SJSA1 (cell line): ENCODE results near the gene CEP128. TPM values are rescaled to one million over a fixed set of nuclear protein-coding genes. Genes with fewer than 3 reads are reported as not detected.

Experiments used
- DNase-seq, 2 experiments: peaks; one replicate each; pipeline ENCODE4 v3.0.0-alpha.2; 2015 to 2020; ENCODE audit warnings: low spot score in 2 of 2, low read depth in 1 of 2
- H3K27ac ChIP-seq: fragments of 250-450 bp; sonication (Bioruptor Pico); 2 replicates; pipeline ENCODE4 v1.5.1; 2020; ENCODE audit warnings: mild to moderate bottlenecking, moderate library complexity
- H3K27me3 ChIP-seq: fragments of 250-450 bp; sonication (Bioruptor Pico); replicated peaks from 2 replicates; pipeline ENCODE4 v1.5.1; 2020; ENCODE audit warnings: mild to moderate bottlenecking, moderate library complexity
- H3K36me3 ChIP-seq: fragments of 250-450 bp; sonication (Bioruptor Pico); 2 replicates; pipeline ENCODE4 v1.5.1; 2020; ENCODE audit warnings: mild to moderate bottlenecking
- H3K4me1 ChIP-seq: fragments of 250-450 bp; sonication (Bioruptor Pico); replicated peaks from 2 replicates; pipeline ENCODE4 v1.6.1; 2021; ENCODE audit warnings: mild to moderate bottlenecking
- H3K4me3 ChIP-seq: fragments of 250-450 bp; sonication (Bioruptor Pico); 2 replicates; pipeline ENCODE4 v1.5.1; 2020; ENCODE audit warnings: mild to moderate bottlenecking
- H3K9me3 ChIP-seq: fragments of 250-450 bp; sonication (Bioruptor Pico); replicated peaks from 2 replicates; pipeline ENCODE4 v1.5.1; 2020; ENCODE audit warnings: mild to moderate bottlenecking
- total RNA-seq: library from RNA; depleted of rRNA; stranded (reverse); fragments of >200 nt; shearing (Covaris generic); gene quantifications from 2 replicates; pipeline ENCODE4 v1.2.3, GENCODE V29; 2014

CEP128 gene
- total RNA-seq, 1 experiment from 2014 or later: 5.2 TPM

DNA sequence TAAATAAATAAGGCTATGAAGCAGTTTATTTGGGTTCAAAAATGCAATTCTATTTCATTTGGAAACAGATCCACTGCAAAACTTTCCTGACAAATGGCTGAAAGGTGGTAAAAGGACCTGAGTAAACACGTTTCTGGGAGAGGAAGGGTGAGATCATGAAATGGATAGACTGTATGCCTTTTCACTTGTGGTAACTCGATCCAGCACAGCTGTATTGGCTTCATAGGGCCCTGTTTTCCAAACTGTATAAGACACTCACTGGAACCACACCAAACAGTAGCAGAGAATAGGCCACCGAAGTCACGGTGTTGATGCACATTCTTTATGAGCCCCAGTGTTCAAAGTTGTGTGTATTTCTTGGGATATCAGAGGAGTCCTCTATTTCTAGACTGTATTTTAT lies 405.1 kb downstream of the CEP128 start:
- Histone ChIP-seq H3K27me3 (no peaks in the 10 kb centered on the region), H3K27ac (no peak overlapping the region), H3K4me3 (no peak overlapping the region), H3K4me1 (no peaks in the 10 kb centered on the region), H3K36me3 (no peaks in the 10 kb centered on the region), H3K9me3 (no peaks in the 10 kb centered on the region)
- DNase-seq: no peak

DNA sequence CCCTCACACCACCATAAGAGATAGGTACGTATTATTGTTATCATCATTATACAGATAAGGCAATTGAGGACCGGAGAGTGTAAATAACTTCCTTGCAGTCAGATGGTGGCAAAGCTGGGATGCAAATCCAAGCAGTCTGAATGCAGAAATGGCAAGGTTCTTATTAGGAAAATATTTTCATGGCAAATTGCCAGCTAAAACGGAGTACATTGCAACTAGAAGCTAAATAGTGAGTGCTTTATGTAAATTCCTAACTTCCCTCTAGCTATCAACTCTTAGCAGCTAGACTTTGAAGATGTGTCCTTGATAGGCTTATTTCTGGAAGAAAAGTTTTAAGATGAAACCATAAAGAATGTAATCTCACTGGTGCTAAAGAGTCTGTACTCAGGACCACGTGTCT lies 406.4 kb downstream of the CEP128 start:
- Histone ChIP-seq H3K27ac (no peak overlapping the region), H3K9me3 (no peaks in the 10 kb centered on the region), H3K4me3 (no peak overlapping the region), H3K36me3 (no peaks in the 10 kb centered on the region), H3K27me3 (no peaks in the 10 kb centered on the region), H3K4me1 (no peaks in the 10 kb centered on the region)
- DNase-seq: no peak

DNA sequence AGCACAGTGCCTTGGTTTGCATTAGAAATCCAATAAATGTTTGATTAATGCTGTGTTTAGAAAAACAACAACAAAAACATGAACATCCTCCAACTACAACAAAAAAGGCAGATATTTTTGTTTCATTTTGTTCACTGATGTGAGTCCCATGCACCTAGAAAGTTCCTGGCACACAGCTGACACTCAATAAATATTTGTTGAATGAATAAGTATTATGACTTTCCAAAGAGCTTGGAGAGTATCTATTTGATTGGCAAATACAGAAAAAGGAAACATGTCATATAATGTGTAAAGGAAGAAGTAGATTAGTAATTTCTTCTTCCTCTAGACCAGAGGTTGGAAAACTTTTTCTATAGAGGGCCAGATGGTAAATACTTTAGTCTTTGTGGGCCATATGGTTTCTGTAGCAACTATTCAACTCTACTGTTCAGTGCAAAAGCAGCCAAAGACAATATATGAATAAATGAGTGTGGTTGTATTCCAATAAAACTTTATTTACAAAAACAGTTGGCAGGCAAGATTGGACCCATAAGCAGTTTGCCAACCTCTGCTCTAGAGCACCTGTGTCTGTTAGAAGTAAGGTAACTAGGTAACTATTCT lies 417.9 kb downstream of the CEP128 start:
- no peak overlapping the region for H3K4me3 ChIP-seq
- no peak for DNase-seq
- H3K27me3 ChIP-seq: no peaks in the 10 kb centered on the region
- no peaks in the 10 kb centered on the region; the same call in none of the 2 replicates for H3K36me3 ChIP-seq
- H3K27ac ChIP-seq: no peak overlapping the region
- H3K9me3 ChIP-seq: no peaks in the 10 kb centered on the region
- no peaks in the 10 kb centered on the region for H3K4me1 ChIP-seq

DNA sequence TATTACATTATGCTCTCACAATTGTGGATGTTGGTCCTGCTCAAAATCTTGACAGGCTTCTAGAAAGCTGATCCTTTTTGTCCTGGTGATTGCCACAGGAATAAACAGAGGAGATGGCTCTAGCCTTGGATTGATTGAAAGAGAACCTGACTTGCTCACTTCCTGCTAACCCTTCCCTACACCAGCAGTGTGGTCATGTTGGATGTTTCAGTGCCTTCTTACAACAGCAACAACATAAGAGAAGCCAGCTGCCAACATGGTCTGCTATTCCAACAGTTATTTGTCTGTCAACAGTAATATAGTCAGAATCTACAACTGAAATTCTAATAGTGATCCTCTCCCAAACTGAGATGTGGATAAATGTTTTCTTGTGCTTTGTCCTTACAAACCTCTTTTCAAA lies 418.6 kb downstream of the CEP128 start:
- Histone ChIP-seq H3K4me1 (no peaks in the 10 kb centered on the region), H3K4me3 (no peak overlapping the region), H3K27me3 (no peaks in the 10 kb centered on the region), H3K27ac (no peak overlapping the region), H3K36me3 (no peaks in the 10 kb centered on the region; the same call in none of the 2 replicates), H3K9me3 (no peaks in the 10 kb centered on the region)
- DNase-seq: no peak

DNA sequence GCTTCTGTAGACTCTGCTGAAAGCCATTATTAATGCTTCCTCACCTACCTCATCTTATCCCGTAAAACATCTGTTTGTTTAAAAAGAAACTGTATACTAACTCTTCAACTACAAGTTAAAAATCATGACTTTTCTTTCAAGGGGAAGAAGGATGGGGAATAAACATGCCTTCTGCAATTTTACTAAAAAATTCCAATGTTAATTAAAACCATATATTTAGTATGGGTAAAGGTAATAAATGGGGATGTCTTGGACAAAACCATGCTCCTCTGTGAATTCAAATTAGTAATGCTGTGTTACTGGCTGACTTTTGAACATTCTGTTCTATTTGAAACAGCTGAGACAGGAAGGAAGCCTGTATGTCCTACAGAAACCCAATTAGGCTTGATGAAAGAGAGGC lies 419.1 kb downstream of the CEP128 start:
- Histone ChIP-seq H3K27me3 (no peaks in the 10 kb centered on the region), H3K36me3 (no peaks in the 10 kb centered on the region; the same call in none of the 2 replicates), H3K4me1 (no peaks in the 10 kb centered on the region), H3K4me3 (no peak overlapping the region), H3K27ac (no peak overlapping the region), H3K9me3 (no peaks in the 10 kb centered on the region)
- no peak for DNase-seq

DNA sequence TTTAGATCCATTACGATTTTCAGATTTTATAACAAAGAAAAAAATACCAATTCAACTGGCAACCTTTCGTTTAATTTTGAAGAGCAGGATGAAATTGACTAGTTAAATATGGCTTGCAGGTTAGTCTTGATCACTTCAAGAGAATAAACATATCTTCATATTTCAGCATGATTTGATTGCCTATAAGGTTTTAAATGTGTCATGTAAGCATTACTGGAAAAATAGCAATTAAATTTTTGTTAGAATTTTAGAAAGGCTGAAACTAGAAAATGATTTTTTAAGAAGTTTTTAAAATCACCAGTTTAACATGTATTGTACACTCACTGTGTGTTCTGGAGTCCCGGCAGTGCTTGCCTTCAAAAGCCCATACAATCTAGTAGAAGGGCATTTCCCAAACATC lies 420.1 kb downstream of the CEP128 start:
- Histone ChIP-seq H3K4me3 (no peak overlapping the region), H3K36me3 (no peaks in the 10 kb centered on the region; the same call in none of the 2 replicates), H3K9me3 (no peaks in the 10 kb centered on the region), H3K27me3 (no peaks in the 10 kb centered on the region), H3K4me1 (no peaks in the 10 kb centered on the region), H3K27ac (no peak overlapping the region)
- no peak for DNase-seq

DNA sequence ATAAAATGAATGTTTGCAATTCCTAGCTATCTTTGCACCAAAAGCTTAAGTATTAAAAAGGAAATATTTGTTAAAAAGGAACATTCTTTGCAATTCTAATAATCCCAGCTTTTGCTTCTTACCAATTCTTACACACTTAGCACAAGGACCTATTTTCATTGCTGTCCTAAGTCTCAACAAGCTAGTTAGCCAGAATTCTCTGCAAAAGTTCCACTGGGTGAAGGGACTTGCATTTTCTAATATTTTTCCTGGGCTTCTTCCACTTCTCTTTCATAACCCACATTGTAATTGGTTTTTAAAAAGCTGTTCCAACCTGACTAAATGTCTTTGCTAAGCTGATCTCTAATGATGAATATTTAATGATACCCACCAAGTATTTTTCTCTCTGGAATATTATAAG lies 422.5 kb downstream of the CEP128 start:
- no peak for DNase-seq
- no peak overlapping the region for H3K27ac ChIP-seq
- H3K36me3 ChIP-seq: no peaks in the 10 kb centered on the region; the same call in 1 of the 2 replicates
- H3K27me3 ChIP-seq: no peaks in the 10 kb centered on the region
- no peaks in the 10 kb centered on the region for H3K9me3 ChIP-seq
- no peak overlapping the region for H3K4me3 ChIP-seq
- no peaks in the 10 kb centered on the region for H3K4me1 ChIP-seq

DNA sequence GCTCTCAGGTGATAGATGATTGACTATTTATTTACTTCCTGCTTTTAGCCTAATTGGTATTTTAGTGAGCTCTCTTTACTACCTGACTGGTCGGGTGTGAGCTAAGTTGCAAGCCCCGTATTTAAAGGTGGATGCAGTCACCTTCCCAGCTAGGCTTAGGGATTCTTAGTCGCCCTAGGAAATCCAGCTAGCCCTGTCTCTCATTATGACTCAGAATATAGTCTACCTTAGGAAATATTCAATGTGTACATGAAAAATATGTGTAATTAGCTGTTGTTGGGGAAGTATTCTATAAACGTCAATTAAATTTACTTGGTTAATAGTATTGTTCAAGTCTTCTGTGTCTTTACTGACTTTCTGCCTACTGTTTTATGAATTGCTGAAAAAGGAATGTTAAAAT lies 423.4 kb downstream of the CEP128 start:
- Histone ChIP-seq H3K4me3 (no peak overlapping the region), H3K9me3 (no peaks in the 10 kb centered on the region), H3K27ac (no peak overlapping the region), H3K4me1 (no peaks in the 10 kb centered on the region), H3K27me3 (no peaks in the 10 kb centered on the region), H3K36me3 (no peaks in the 10 kb centered on the region; the same call in 1 of the 2 replicates)
- DNase-seq: no peak

DNA sequence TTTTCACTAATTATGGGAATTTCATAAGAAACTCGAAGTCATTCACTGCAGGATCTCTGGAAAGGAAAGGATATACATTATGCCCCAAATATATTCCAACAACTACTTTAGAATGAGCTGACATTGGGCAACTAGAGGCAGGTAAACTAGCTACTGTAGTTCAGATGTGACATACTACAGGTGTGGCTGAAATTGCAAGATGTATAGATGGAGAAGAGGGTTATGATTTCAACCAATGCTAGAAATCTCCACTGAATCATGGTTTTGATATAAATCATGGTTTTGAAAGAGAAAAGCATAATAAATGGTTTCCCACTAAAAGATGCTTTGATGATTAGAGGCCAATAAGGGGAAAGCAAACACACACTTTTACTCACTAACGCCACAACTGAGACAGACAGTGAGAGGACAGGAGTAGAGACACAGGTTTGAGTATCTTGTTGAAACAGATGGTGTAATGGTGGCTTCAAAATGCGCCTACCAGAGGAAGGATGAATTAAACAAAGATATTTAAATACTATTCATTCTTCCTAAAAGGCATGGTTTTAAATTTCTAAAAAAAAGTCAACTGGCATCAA lies 434.2 kb downstream of the CEP128 start:
- DNase-seq: no peak
- Histone ChIP-seq H3K9me3 (no peaks in the 10 kb centered on the region), H3K36me3 (no peaks in the 10 kb centered on the region), H3K4me3 (no peak overlapping the region), H3K27ac (no peak overlapping the region), H3K27me3 (no peaks in the 10 kb centered on the region), H3K4me1 (no peaks in the 10 kb centered on the region)

DNA sequence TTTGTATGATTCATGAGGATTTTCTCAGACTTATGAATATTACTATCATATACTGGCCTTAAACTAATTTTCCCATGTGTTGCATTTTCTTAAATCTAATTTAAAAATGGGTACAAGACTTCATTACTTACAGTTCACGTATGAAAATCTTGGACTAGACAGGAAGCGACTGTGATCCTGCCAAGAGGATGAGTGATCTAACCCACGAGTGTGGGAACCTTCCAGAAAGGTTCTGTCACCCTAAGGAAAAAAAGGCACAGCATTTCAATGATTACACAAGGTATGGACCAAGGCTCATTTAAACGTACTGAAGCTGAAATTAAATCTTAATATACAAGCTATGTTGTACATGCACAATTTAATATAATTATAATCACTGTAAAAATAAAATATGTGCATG lies 436.8 kb downstream of the CEP128 start:
- no peaks in the 10 kb centered on the region for H3K27me3 ChIP-seq
- H3K27ac ChIP-seq: no peak overlapping the region
- no peak for DNase-seq
- no peaks in the 10 kb centered on the region for H3K36me3 ChIP-seq
- no peak overlapping the region for H3K4me3 ChIP-seq
- no peaks in the 10 kb centered on the region for H3K4me1 ChIP-seq
- no peaks in the 10 kb centered on the region for H3K9me3 ChIP-seq

DNA sequence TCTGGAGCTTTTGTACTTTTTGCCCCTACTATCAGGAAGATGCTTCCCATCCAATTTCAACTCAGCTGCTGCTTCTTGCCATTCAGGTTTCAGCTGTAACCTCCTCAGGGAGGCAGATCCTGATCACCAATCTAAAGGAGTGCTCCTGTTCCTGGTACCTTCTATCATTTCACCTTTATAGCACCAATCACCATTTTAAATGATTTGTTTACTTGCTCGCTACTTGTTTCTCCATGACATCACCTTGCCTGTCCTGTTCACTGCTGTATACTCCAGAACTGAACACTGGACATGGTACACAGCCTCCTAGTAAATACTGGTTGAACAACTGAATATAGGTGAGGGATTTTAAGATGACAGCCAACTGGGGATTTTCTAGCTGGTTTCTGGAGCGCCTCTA lies 443.0 kb downstream of the CEP128 start:
- Histone ChIP-seq H3K4me3 (no peak overlapping the region), H3K27ac (no peak overlapping the region), H3K9me3 (no peaks in the 10 kb centered on the region), H3K36me3 (no peaks in the 10 kb centered on the region), H3K27me3 (no peaks in the 10 kb centered on the region), H3K4me1 (no peaks in the 10 kb centered on the region)
- DNase-seq: no peak

DNA sequence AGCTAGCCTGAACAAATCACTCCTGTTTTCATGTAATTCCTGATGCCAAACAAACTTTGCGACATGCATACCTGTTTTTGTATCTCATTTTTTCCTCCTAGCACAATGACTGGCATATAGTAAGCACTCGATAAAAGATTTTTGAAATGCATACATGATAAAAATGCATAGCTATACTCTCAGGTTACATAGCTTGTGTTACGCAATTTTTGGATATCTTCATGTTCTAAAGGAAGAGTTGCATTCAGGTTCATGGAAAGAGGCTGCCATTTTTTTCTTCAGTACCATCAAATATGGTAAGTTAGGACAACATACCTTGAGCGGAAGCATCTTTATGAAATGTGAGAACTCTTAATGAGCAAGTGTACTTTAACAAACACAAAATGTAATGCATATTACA lies 445.4 kb downstream of the CEP128 start:
- H3K36me3 ChIP-seq: no peaks in the 10 kb centered on the region
- H3K9me3 ChIP-seq: no peaks in the 10 kb centered on the region
- H3K27ac ChIP-seq: no peak overlapping the region
- no peaks in the 10 kb centered on the region for H3K27me3 ChIP-seq
- H3K4me3 ChIP-seq: no peak overlapping the region
- H3K4me1 ChIP-seq: peaks cover 8% of the 10 kb centered on the region; the same call in 1 of the 2 replicates
- no peak for DNase-seq

DNA sequence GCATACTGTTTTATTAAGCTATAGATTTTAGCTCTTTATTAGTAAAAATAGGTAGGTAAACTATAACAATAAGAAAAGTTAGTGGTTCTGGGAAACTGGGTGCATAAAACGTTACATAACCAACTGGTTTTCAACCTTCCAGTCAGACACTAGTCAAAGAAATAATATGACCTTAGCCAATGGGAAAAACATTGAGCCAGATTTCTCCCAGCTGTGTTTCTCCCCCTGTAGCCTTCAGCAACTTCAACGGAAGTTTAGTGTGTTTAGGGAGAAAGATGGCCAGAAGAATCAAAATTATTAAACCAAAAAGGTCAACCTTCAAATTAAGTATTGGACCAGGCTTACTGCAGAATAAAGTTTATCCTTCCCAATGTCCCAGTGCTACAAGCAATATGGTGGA lies 446.8 kb downstream of the CEP128 start:
- Histone ChIP-seq H3K4me1 (peaks cover 11% of the 10 kb centered on the region; the same call in 1 of the 2 replicates), H3K36me3 (no peaks in the 10 kb centered on the region), H3K9me3 (no peaks in the 10 kb centered on the region), H3K27me3 (no peaks in the 10 kb centered on the region), H3K4me3 (no peak overlapping the region), H3K27ac (no peak overlapping the region)
- DNase-seq: no peak

DNA sequence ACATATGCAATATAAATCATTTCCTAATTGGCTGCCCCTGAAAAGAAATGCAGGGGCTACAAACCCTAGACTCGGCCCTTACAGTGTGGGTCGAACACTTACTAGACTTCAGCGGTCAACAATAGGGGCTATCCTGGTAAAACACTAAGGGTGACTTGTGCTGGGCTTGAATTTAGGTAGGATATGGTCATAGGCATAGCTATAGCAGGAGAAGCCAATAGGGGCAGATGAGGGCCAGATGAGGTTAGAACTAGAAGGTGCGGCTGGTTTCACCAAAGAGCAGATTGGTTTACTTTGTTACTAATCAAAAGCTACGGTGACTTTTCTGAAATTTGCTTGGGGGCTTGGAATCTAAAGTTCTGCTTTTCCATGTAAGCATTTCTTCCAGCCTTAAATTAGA lies 447.9 kb downstream of the CEP128 start:
- Histone ChIP-seq H3K4me3 (no peak overlapping the region), H3K27me3 (no peaks in the 10 kb centered on the region), H3K9me3 (no peaks in the 10 kb centered on the region), H3K36me3 (no peaks in the 10 kb centered on the region), H3K4me1 (peaks cover 11% of the 10 kb centered on the region; the same call in 1 of the 2 replicates), H3K27ac (no peak overlapping the region)
- DNase-seq: no peak

DNA sequence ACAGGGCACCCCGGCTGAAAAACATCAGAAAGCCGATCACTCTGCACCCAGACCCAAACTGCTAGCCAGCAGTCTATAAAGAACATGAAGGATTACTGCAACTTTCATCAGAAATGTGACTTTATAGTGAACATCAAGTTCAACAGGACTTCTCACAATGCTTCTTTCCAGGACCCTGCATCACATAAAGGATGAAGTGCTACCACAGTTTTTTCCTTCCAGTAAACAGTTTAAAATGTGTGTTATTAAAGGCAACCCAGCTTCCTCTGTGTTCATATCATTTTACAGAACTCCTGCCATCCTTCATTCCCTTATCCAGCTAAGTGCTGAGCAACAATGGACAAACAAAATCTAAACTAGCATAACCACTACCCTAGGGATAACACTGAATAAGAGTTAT lies 449.9 kb downstream of the CEP128 start:
- peaks cover 11% of the 10 kb centered on the region; the same call in 1 of the 2 replicates for H3K4me1 ChIP-seq
- no peak overlapping the region for H3K4me3 ChIP-seq
- H3K36me3 ChIP-seq: no peaks in the 10 kb centered on the region
- H3K9me3 ChIP-seq: no peaks in the 10 kb centered on the region
- no peak overlapping the region for H3K27ac ChIP-seq
- H3K27me3 ChIP-seq: no peaks in the 10 kb centered on the region
- DNase-seq: no peak
